22Rv1 (cell line): Measurements from ENCODE around the gene EIF4G1.

Experiments used
- H3K27ac ChIP-seq: fragments of 450-650 bp; 2 replicates; pipeline ENCODE4 v1.5.1; 2017
- CTCF ChIP-seq: fragments of 450-650 bp; IDR thresholded peaks from 2 replicates; pipeline ENCODE4 v1.5.1; 2017; ENCODE audit warnings: mild to moderate bottlenecking
- ZFX ChIP-seq: fragments of 450-650 bp; IDR thresholded peaks from 2 replicates; pipeline ENCODE4 v1.6.1; 2017; ENCODE audit warnings: antibody characterized with exemption, borderline replicate concordance

EIF4G1 gene

GRCh38 chr3:184296616-184297015, 17.8 kb upstream of the EIF4G1 start:
- no peak for TF ChIP-seq CTCF
- no peak for TF ChIP-seq ZFX
- no peak overlapping the region for H3K27ac ChIP-seq

GRCh38 chr3:184298759-184299487, 15.5 kb upstream of the EIF4G1 start, which contains the start of gene PSMD2:
Gene PSMD2, plus strand, starts transcription at chr3:184299241. Its CDS starts 26 bp downstream, at chr3:184299267.
- H3K27ac ChIP-seq, result peak within 1 kb of the TSS; percentile 78
- no peak for TF ChIP-seq CTCF
- TF ChIP-seq ZFX, result no peak

- H3K27ac ChIP-seq, result peak overlapping the region; percentile 78
- no peak for TF ChIP-seq CTCF
- TF ChIP-seq ZFX, result no peak
These were observed 14.7 kb upstream of the EIF4G1 start for GRCh38 chr3:184299488-184300377.

- H3K27ac ChIP-seq, result no peak overlapping the region
- TF ChIP-seq ZFX (no peak), CTCF (no peak)
These were observed 14.1 kb upstream of the EIF4G1 start for GRCh38 chr3:184300378-184300720.

GRCh38 chr3:184305577-184305976, 8.8 kb upstream of the EIF4G1 start:
- no peak overlapping the region for H3K27ac ChIP-seq
- TF ChIP-seq ZFX, result no peak
- TF ChIP-seq CTCF, result peak; percentile 66

- TF ChIP-seq CTCF (no peak), ZFX (no peak)
- no peak overlapping the region for H3K27ac ChIP-seq
These were observed 7.9 kb upstream of the EIF4G1 start for GRCh38 chr3:184306341-184306972.
